HEK293 (cell line): Measurements from ENCODE around the gene IL36RN.

Experiments
- ZFP37 ChIP-seq: fragments of 450-650 bp; formaldehyde crosslinking; IDR thresholded peaks from 2 replicates; pipeline ENCODE4 v1.5.1; 2016; ENCODE audit warnings: missing biosample characterization, missing genetic modification characterization
- ZNF157 ChIP-seq: fragments of 450-650 bp; formaldehyde crosslinking; IDR thresholded peaks from 2 replicates; pipeline ENCODE4 v1.5.1; 2016; ENCODE audit warnings: missing biosample characterization, missing genetic modification characterization
- ZNF548 ChIP-seq: fragments of 450-650 bp; formaldehyde crosslinking; IDR thresholded peaks from 2 replicates; pipeline ENCODE4 v1.5.1; 2016; ENCODE audit warnings: missing biosample characterization, missing genetic modification characterization
- TF ChIP-seq, protein P1 (sequence below): fragments of 450-650 bp; formaldehyde crosslinking; IDR thresholded peaks from 2 replicates; pipeline ENCODE4 v1.5.1; 2016; ENCODE audit warnings: missing biosample characterization, missing genetic modification characterization

GRCh38 chr2:113012436-113013335 lies 46.3 kb upstream of the IL36RN start:
- TF ChIP-seq, protein P1, sequence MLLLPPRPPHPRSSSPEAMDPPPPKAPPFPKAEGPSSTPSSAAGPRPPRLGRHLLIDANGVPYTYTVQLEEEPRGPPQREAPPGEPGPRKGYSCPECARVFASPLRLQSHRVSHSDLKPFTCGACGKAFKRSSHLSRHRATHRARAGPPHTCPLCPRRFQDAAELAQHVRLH (tag by site-specific recombination): no peak
- no peak for TF ChIP-seq ZNF548
- TF ChIP-seq ZNF157: no peak
- TF ChIP-seq ZFP37 (tag by site-specific recombination): no peak
